ENCODE results near the gene SYCE3.
"Not testable (repeated sequence)": the region's sequence is repeated elsewhere in the genome, so short reads cannot be mapped to it uniquely, and the experiment has no call there.

SYCE3 gene

DNA sequence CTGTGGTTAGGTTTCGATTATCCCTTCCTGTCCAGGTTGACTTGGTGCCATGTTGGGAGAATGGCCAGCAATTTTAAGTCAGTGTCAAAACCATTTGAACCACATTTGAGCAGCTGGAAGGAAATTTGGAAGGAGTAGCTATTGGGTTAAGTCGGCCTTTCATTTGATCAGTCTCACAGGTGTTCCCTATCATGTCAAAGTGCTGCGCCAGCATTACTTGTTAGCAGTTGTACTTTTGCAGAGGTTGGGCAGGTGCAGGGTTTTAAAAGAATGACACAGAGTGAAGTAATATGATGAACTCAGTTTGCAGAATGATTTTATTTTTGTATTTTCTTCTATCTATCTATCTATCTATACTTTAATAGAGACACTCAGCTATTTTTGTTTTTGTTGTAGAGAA, 26.5 kb downstream of the SYCE3 start:
- H3K27ac ChIP-seq (ENCODE audit: low read depth, low read length) = no peak overlapping the region
- peaks cover 24% of the 10 kb centered on the region for H3K4me1 ChIP-seq (ENCODE audit: control insufficient read depth, insufficient read depth, low read length, unreplicated experiment)
- H3K4me3 ChIP-seq (ENCODE audit: low read depth, low read length) = no peak overlapping the region
- peaks cover 3% of the 10 kb centered on the region for H3K79me2 ChIP-seq (ENCODE audit: control insufficient read depth, insufficient read depth, low read length, unreplicated experiment)
- no peaks in the 10 kb centered on the region for H3K36me3 ChIP-seq (ENCODE audit: insufficient read depth, low read length)
- H3K27me3 ChIP-seq (ENCODE audit: insufficient read depth, low read length) = no peaks in the 10 kb centered on the region
- no peak overlapping the region for H2AFZ ChIP-seq (ENCODE audit: low read length, unreplicated experiment)

GRCh38 chr22:50535113-50535512, 27.6 kb downstream of the SYCE3 start:
- H3K4me1 ChIP-seq (ENCODE audit: control insufficient read depth, insufficient read depth, low read length, unreplicated experiment) = peaks cover 18% of the 10 kb centered on the region
- no peak overlapping the region for H3K4me3 ChIP-seq (ENCODE audit: low read depth, low read length)
- H3K27me3 ChIP-seq (ENCODE audit: insufficient read depth, low read length) = no peaks in the 10 kb centered on the region
- H3K36me3 ChIP-seq (ENCODE audit: insufficient read depth, low read length) = no peaks in the 10 kb centered on the region
- H3K27ac ChIP-seq (ENCODE audit: low read depth, low read length) = no peak overlapping the region
- no peak overlapping the region for H2AFZ ChIP-seq (ENCODE audit: low read length, unreplicated experiment)
- H3K79me2 ChIP-seq (ENCODE audit: control insufficient read depth, insufficient read depth, low read length, unreplicated experiment) = peaks cover 4% of the 10 kb centered on the region

- peaks cover 10% of the 10 kb centered on the region for H3K4me1 ChIP-seq (ENCODE audit: control insufficient read depth, insufficient read depth, low read length, unreplicated experiment)
- not testable (repeated sequence) for H3K27me3 ChIP-seq (ENCODE audit: insufficient read depth, low read length); H3K27ac ChIP-seq (ENCODE audit: low read depth, low read length); H2AFZ ChIP-seq (ENCODE audit: low read length, unreplicated experiment); H3K36me3 ChIP-seq (ENCODE audit: insufficient read depth, low read length); H3K4me3 ChIP-seq (ENCODE audit: low read depth, low read length)
- peaks cover 11% of the 10 kb centered on the region for H3K79me2 ChIP-seq (ENCODE audit: control insufficient read depth, insufficient read depth, low read length, unreplicated experiment)
Measured at GRCh38 chr22:50533856-50534711, 28.6 kb downstream of the SYCE3 start.

GRCh38 chr22:50532824-50533796, 29.6 kb downstream of the SYCE3 start:
- H3K4me1 ChIP-seq (ENCODE audit: control insufficient read depth, insufficient read depth, low read length, unreplicated experiment) = peaks cover 11% of the 10 kb centered on the region
- H3K4me3 ChIP-seq (ENCODE audit: low read depth, low read length) = peak overlapping the region; percentile 91
- no peaks in the 10 kb centered on the region for H3K27me3 ChIP-seq (ENCODE audit: insufficient read depth, low read length)
- no peak overlapping the region for H2AFZ ChIP-seq (ENCODE audit: low read length, unreplicated experiment)
- H3K36me3 ChIP-seq (ENCODE audit: insufficient read depth, low read length) = no peaks in the 10 kb centered on the region
- peak overlapping the region; percentile 97 for H3K27ac ChIP-seq (ENCODE audit: low read depth, low read length)
- H3K79me2 ChIP-seq (ENCODE audit: control insufficient read depth, insufficient read depth, low read length, unreplicated experiment) = peaks cover 15% of the 10 kb centered on the region

GRCh38 chr22:50531962-50532674, 30.6 kb downstream of the SYCE3 start:
- peaks cover 13% of the 10 kb centered on the region for H3K4me1 ChIP-seq (ENCODE audit: control insufficient read depth, insufficient read depth, low read length, unreplicated experiment)
- H3K79me2 ChIP-seq (ENCODE audit: control insufficient read depth, insufficient read depth, low read length, unreplicated experiment) = peaks cover 15% of the 10 kb centered on the region
- H3K4me3 ChIP-seq (ENCODE audit: low read depth, low read length) = peak overlapping the region; percentile 91
- H3K27ac ChIP-seq (ENCODE audit: low read depth, low read length) = peak overlapping the region; percentile 97
- no peaks in the 10 kb centered on the region for H3K36me3 ChIP-seq (ENCODE audit: insufficient read depth, low read length)
- H3K27me3 ChIP-seq (ENCODE audit: insufficient read depth, low read length) = no peaks in the 10 kb centered on the region
- H2AFZ ChIP-seq (ENCODE audit: low read length, unreplicated experiment) = no peak overlapping the region

DNA sequence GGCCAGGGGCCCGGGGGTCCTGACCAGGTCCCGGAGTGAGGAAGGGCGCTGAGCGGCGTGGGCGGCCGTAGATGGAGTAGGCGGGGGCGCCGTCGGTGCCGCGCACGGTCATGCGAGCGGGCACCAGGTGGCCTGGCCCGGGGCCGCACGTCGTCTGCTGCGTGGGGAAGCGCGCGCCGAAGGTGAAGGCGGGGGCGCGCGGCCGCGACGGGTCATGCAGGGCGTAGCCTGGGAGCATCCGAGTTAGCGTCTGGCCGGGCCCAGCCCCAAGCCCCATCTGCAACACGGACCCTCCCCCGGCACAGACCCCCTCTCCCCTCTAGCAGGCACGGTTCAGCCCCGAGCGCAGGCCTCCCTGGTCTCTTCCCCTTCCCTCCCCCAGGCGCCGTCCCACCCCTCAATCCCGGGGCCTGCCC, 31.2 kb downstream of the SYCE3 start:
- Histone ChIP-seq H2AFZ (ENCODE audit: low read length, unreplicated experiment) (no peak overlapping the region), H3K27ac (ENCODE audit: low read depth, low read length) (peak overlapping the region; percentile 97), H3K27me3 (ENCODE audit: insufficient read depth, low read length) (no peaks in the 10 kb centered on the region), H3K4me3 (ENCODE audit: low read depth, low read length) (peak overlapping the region; percentile 91), H3K79me2 (ENCODE audit: control insufficient read depth, insufficient read depth, low read length, unreplicated experiment) (peaks cover 15% of the 10 kb centered on the region), H3K4me1 (ENCODE audit: control insufficient read depth, insufficient read depth, low read length, unreplicated experiment) (peaks cover 13% of the 10 kb centered on the region), H3K36me3 (ENCODE audit: insufficient read depth, low read length) (no peaks in the 10 kb centered on the region)

DNA sequence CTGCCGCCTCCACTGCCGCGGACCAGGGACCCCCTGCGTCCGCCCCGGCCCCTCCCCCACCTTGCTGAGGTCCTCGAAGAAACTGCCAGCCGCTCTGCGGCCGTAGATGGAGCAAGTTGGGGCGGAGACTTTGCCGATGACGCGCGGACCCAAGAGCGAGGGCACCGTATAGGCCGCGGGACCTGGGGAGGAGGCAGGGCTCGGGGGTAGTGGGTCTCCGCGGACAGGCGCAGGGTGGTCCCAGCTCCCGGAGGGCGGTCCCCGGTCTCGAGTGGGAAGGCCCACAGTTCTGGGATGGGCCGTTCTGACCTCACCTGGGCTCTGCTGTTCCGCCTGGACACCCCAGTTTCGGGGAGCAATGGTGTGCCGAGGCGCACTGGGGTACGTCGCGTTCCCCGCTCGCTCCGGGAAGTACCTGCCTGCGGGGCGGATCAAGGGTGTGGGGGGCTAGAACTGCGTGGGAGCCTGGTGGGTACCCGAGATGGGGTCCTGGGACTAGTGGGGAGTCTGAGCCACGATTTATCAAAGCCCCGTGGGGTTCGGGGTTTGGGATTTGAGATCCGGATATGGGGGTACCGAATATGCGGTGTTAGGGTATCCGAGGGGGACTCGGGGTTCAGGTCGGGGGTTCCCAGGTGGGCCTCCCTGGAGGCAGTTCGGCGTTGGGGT, 31.7 kb downstream of the SYCE3 start:
- Histone ChIP-seq H3K4me1 (ENCODE audit: control insufficient read depth, insufficient read depth, low read length, unreplicated experiment) (peaks cover 13% of the 10 kb centered on the region), H3K27me3 (ENCODE audit: insufficient read depth, low read length) (no peaks in the 10 kb centered on the region), H3K27ac (ENCODE audit: low read depth, low read length) (peak overlapping the region; percentile 97), H3K4me3 (ENCODE audit: low read depth, low read length) (peak overlapping the region; percentile 91), H2AFZ (ENCODE audit: low read length, unreplicated experiment) (no peak overlapping the region), H3K36me3 (ENCODE audit: insufficient read depth, low read length) (no peaks in the 10 kb centered on the region), H3K79me2 (ENCODE audit: control insufficient read depth, insufficient read depth, low read length, unreplicated experiment) (peaks cover 15% of the 10 kb centered on the region)

GRCh38 chr22:50530580-50530876, 32.2 kb downstream of the SYCE3 start:
- Histone ChIP-seq H2AFZ (ENCODE audit: low read length, unreplicated experiment) (no peak overlapping the region), H3K79me2 (ENCODE audit: control insufficient read depth, insufficient read depth, low read length, unreplicated experiment) (peaks cover 15% of the 10 kb centered on the region), H3K4me3 (ENCODE audit: low read depth, low read length) (peak overlapping the region; percentile 91), H3K27ac (ENCODE audit: low read depth, low read length) (peak overlapping the region; percentile 97), H3K36me3 (ENCODE audit: insufficient read depth, low read length) (no peaks in the 10 kb centered on the region), H3K4me1 (ENCODE audit: control insufficient read depth, insufficient read depth, low read length, unreplicated experiment) (peaks cover 13% of the 10 kb centered on the region), H3K27me3 (ENCODE audit: insufficient read depth, low read length) (no peaks in the 10 kb centered on the region)

- peaks cover 13% of the 10 kb centered on the region for H3K4me1 ChIP-seq (ENCODE audit: control insufficient read depth, insufficient read depth, low read length, unreplicated experiment)
- H3K27ac ChIP-seq (ENCODE audit: low read depth, low read length) = peak within 1 kb of the TSS; percentile 97
- H2AFZ ChIP-seq (ENCODE audit: low read length, unreplicated experiment) = no peak within 1 kb of the TSS
- no peaks in the 10 kb centered on the region for H3K27me3 ChIP-seq (ENCODE audit: insufficient read depth, low read length)
- no peaks in the 10 kb centered on the region for H3K36me3 ChIP-seq (ENCODE audit: insufficient read depth, low read length)
- H3K4me3 ChIP-seq (ENCODE audit: low read depth, low read length) = peak within 1 kb of the TSS; percentile 91
- H3K79me2 ChIP-seq (ENCODE audit: control insufficient read depth, insufficient read depth, low read length, unreplicated experiment) = peaks cover 15% of the 10 kb centered on the region
Measured at GRCh38 chr22:50529897-50530579, 32.7 kb downstream of the SYCE3 start, which contains the start of gene TYMP. TYMP (minus strand) TSS chr22:50530012; CDS start chr22:50529709, 303 bp downstream.

Measured in ACC112 (cell line).